ENCODE data around the gene OPCML. TPM values are rescaled to one million over a fixed set of nuclear protein-coding genes. Genes with fewer than 3 reads are reported as not detected.

OPCML gene
- total and polyA plus RNA-seq, 2 experiments from 2014 or later: 1.2 to 4.4 TPM

DNA sequence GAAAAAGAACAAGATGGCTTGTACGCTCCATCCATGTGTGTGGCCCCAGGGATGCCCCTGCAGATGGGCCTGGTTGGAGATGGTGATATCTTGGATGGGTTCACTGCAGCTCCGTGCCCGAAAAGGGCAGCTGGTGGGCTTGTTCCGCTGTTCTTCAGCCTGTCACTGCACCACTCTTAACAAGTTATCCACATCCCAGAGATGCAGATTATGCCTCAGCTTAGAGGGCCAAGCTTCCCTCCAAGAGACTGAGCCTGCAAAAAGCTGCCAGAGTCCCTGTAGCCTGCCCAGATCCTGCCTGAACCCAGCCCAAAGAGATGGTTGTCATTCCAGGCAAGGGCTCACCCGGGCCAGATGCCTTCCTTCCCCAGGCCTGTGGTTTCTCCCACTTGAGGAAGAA is 308.0 kb downstream of the OPCML start:
- no peak overlapping the region for H3K4me2 ChIP-seq
- H2AFZ ChIP-seq: no peak overlapping the region
- H3K79me2 ChIP-seq (replicated peaks; ENCODE audit: insufficient read depth): no peaks in the 10 kb centered on the region
- peaks cover 25% of the 10 kb centered on the region for H3K4me1 ChIP-seq (ENCODE audit: insufficient read depth)
- no peak overlapping the region for H3K4me3 ChIP-seq
- H3K4me1 Mint-ChIP-seq: peaks cover 20% of the 10 kb centered on the region
- no peaks in the 10 kb centered on the region for H3K36me3 Mint-ChIP-seq (ENCODE audit: low read depth)
- H3K27ac Mint-ChIP-seq: no peak overlapping the region
- no peaks in the 10 kb centered on the region for H4K20me1 ChIP-seq (replicated peaks; ENCODE audit: insufficient read depth)
- H3F3A ChIP-seq (replicated peaks; ENCODE audit: low read depth): no peaks in the 10 kb centered on the region
- H3K4me3 Mint-ChIP-seq: no peak overlapping the region
- DNase-seq (ENCODE audit: low spot score) (no peak), ATAC-seq (no peak)
- no peaks in the 10 kb centered on the region for H3K36me3 ChIP-seq (ENCODE audit: insufficient read depth)
- H3K27ac ChIP-seq (ENCODE audit: low read depth): no peak overlapping the region
- 0 out of 2 replicates have a peak, but pooled peaks cover 4% of the 10 kb centered on the region for H3K9me2 ChIP-seq (ENCODE audit: insufficient read depth)
- no peaks in the 10 kb centered on the region for H3K27me3 ChIP-seq (ENCODE audit: insufficient read depth)
- TF ChIP-seq EZH2phosphoT487 (IDR thresholded peaks at IDR 0.05; ENCODE audit: unreplicated experiment): no peak
- TF ChIP-seq POLR2AphosphoS5 (IDR thresholded peaks at IDR 0.05; ENCODE audit: low read depth): no peak
- TF ChIP-seq STAT1 (IDR thresholded peaks at IDR 0.05; ENCODE audit: unreplicated experiment): no peak
- TF ChIP-seq, protein P1, sequence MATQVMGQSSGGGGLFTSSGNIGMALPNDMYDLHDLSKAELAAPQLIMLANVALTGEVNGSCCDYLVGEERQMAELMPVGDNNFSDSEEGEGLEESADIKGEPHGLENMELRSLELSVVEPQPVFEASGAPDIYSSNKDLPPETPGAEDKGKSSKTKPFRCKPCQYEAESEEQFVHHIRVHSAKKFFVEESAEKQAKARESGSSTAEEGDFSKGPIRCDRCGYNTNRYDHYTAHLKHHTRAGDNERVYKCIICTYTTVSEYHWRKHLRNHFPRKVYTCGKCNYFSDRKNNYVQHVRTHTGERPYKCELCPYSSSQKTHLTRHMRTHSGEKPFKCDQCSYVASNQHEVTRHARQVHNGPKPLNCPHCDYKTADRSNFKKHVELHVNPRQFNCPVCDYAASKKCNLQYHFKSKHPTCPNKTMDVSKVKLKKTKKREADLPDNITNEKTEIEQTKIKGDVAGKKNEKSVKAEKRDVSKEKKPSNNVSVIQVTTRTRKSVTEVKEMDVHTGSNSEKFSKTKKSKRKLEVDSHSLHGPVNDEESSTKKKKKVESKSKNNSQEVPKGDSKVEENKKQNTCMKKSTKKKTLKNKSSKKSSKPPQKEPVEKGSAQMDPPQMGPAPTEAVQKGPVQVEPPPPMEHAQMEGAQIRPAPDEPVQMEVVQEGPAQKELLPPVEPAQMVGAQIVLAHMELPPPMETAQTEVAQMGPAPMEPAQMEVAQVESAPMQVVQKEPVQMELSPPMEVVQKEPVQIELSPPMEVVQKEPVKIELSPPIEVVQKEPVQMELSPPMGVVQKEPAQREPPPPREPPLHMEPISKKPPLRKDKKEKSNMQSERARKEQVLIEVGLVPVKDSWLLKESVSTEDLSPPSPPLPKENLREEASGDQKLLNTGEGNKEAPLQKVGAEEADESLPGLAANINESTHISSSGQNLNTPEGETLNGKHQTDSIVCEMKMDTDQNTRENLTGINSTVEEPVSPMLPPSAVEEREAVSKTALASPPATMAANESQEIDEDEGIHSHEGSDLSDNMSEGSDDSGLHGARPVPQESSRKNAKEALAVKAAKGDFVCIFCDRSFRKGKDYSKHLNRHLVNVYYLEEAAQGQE (IDR thresholded peaks at IDR 0.05; ENCODE audit: unreplicated experiment): no peak
- no peak for TF ChIP-seq CREB1 (CRISPR knock-in tag; IDR thresholded peaks at IDR 0.05; ENCODE audit: low read depth)
- TF ChIP-seq, protein P2, sequence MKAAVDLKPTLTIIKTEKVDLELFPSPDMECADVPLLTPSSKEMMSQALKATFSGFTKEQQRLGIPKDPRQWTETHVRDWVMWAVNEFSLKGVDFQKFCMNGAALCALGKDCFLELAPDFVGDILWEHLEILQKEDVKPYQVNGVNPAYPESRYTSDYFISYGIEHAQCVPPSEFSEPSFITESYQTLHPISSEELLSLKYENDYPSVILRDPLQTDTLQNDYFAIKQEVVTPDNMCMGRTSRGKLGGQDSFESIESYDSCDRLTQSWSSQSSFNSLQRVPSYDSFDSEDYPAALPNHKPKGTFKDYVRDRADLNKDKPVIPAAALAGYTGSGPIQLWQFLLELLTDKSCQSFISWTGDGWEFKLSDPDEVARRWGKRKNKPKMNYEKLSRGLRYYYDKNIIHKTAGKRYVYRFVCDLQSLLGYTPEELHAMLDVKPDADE (IDR thresholded peaks at IDR 0.05): no peak
- TF ChIP-seq, protein P3, sequence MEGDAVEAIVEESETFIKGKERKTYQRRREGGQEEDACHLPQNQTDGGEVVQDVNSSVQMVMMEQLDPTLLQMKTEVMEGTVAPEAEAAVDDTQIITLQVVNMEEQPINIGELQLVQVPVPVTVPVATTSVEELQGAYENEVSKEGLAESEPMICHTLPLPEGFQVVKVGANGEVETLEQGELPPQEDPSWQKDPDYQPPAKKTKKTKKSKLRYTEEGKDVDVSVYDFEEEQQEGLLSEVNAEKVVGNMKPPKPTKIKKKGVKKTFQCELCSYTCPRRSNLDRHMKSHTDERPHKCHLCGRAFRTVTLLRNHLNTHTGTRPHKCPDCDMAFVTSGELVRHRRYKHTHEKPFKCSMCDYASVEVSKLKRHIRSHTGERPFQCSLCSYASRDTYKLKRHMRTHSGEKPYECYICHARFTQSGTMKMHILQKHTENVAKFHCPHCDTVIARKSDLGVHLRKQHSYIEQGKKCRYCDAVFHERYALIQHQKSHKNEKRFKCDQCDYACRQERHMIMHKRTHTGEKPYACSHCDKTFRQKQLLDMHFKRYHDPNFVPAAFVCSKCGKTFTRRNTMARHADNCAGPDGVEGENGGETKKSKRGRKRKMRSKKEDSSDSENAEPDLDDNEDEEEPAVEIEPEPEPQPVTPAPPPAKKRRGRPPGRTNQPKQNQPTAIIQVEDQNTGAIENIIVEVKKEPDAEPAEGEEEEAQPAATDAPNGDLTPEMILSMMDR (conservative IDR thresholded peaks at IDR 0.05; ENCODE audit: low read depth in 2 of 2): no peak
- TF ChIP-seq JUNB (IDR thresholded peaks at IDR 0.05; ENCODE audit: unreplicated experiment): no peak
- no peak for TF ChIP-seq ZNF331 (CRISPR knock-in tag; IDR thresholded peaks at IDR 0.05; ENCODE audit: low read depth)
- no peak for TF ChIP-seq NANOG (IDR thresholded peaks at IDR 0.05; ENCODE audit: borderline replicate concordance)
- TF ChIP-seq, protein P4, sequence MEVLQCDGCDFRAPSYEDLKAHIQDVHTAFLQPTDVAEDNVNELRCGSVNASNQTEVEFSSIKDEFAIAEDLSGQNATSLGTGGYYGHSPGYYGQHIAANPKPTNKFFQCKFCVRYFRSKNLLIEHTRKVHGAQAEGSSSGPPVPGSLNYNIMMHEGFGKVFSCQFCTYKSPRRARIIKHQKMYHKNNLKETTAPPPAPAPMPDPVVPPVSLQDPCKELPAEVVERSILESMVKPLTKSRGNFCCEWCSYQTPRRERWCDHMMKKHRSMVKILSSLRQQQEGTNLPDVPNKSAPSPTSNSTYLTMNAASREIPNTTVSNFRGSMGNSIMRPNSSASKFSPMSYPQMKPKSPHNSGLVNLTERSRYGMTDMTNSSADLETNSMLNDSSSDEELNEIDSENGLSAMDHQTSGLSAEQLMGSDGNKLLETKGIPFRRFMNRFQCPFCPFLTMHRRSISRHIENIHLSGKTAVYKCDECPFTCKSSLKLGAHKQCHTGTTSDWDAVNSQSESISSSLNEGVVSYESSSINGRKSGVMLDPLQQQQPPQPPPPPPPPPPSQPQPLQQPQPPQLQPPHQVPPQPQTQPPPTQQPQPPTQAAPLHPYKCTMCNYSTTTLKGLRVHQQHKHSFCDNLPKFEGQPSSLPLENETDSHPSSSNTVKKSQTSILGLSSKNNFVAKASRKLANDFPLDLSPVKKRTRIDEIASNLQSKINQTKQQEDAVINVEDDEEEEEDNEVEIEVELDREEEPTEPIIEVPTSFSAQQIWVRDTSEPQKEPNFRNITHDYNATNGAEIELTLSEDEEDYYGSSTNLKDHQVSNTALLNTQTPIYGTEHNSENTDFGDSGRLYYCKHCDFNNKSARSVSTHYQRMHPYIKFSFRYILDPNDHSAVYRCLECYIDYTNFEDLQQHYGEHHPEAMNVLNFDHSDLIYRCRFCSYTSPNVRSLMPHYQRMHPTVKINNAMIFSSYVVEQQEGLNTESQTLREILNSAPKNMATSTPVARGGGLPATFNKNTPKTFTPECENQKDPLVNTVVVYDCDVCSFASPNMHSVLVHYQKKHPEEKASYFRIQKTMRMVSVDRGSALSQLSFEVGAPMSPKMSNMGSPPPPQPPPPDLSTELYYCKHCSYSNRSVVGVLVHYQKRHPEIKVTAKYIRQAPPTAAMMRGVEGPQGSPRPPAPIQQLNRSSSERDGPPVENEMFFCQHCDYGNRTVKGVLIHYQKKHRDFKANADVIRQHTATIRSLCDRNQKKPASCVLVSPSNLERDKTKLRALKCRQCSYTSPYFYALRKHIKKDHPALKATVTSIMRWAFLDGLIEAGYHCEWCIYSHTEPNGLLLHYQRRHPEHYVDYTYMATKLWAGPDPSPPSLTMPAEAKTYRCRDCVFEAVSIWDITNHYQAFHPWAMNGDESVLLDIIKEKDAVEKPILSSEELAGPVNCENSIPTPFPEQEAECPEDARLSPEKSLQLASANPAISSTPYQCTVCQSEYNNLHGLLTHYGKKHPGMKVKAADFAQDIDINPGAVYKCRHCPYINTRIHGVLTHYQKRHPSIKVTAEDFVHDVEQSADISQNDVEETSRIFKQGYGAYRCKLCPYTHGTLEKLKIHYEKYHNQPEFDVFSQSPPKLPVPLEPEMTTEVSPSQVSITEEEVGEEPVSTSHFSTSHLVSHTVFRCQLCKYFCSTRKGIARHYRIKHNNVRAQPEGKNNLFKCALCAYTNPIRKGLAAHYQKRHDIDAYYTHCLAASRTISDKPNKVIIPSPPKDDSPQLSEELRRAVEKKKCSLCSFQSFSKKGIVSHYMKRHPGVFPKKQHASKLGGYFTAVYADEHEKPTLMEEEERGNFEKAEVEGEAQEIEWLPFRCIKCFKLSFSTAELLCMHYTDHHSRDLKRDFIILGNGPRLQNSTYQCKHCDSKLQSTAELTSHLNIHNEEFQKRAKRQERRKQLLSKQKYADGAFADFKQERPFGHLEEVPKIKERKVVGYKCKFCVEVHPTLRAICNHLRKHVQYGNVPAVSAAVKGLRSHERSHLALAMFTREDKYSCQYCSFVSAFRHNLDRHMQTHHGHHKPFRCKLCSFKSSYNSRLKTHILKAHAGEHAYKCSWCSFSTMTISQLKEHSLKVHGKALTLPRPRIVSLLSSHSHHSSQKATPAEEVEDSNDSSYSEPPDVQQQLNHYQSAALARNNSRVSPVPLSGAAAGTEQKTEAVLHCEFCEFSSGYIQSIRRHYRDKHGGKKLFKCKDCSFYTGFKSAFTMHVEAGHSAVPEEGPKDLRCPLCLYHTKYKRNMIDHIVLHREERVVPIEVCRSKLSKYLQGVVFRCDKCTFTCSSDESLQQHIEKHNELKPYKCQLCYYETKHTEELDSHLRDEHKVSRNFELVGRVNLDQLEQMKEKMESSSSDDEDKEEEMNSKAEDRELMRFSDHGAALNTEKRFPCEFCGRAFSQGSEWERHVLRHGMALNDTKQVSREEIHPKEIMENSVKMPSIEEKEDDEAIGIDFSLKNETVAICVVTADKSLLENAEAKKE (CRISPR knock-in tag; IDR thresholded peaks at IDR 0.05): no peak
- H3K9me3 Mint-ChIP-seq: no peaks in the 10 kb centered on the region
- H3K27me3 Mint-ChIP-seq (ENCODE audit: insufficient read depth, low read depth, poor library complexity): peaks cover 13% of the 10 kb centered on the region

All from GM23338 (cell line).